Testis (tissue), 3 donors: ENCODE measurements around the gene OXSR1. TPM values are rescaled to one million over a fixed set of nuclear protein-coding genes. Genes with fewer than 3 reads are reported as not detected.

Experiments
- DNase-seq: peaks from one replicate; pipeline ENCODE4 v3.0.0-alpha.2; 2019
- H3K27ac ChIP-seq, 2 donors: fragments of 200-600 bp; sonication (generic); one replicate each; pipeline ENCODE4 v1.5.1; 2019
- H3K27me3 ChIP-seq: fragments of 200-600 bp; sonication (generic); one replicate; pipeline ENCODE4 v1.5.1; 2019
- H3K36me3 ChIP-seq: fragments of 200-600 bp; sonication (generic); one replicate; pipeline ENCODE4 v1.5.1; 2017; ENCODE audit warnings: low read depth; ENCODE audit errors: missing control alignments
- H3K4me1 ChIP-seq: fragments of 200-600 bp; sonication (generic); one replicate; pipeline ENCODE4 v1.5.1; 2019
- H3K4me3 ChIP-seq, 2 donors: fragments of 200-600 bp; sonication (generic); one replicate each; pipeline ENCODE4 v1.5.1; 2017 to 2019
- H3K9me3 ChIP-seq: fragments of 200-600 bp; sonication (generic); one replicate; pipeline ENCODE4 v1.5.1; 2017
- POLR2A ChIP-seq: fragments of 450-650 bp; IDR thresholded peaks from one replicate; pipeline ENCODE4 v1.6.1; 2017; ENCODE audit warnings: antibody characterized with exemption, mild to moderate bottlenecking, moderate library complexity
- WGBS, 2 donors: methylation state at CpG; one replicate each; pipeline ENCODE4 v1.1.5; 2018; 5-methylcytosine and 5-hydroxymethylcytosine counted together
- intact Hi-C: fragments of 100-400 bp; cut with DNase I; formaldehyde crosslinking; loops from one replicate; pipeline ENCODE4 v1.15.1; 2023; ENCODE audit warnings: low total_unique reads
- polyA plus RNA-seq: library from polyadenylated mRNA; stranded (reverse); fragments of 350-450 nt; fragmentation: Illumina TruSeq; extraction: RNeasy Lipid Tissue Mini Kit (QIAGEN cat#74804); gene quantifications from one replicate; pipeline ENCODE4 v1.2.3, GENCODE V29; 2014; ENCODE audit warnings: low read depth, low replicate concordance; ENCODE audit not compliant: insufficient read depth
- total RNA-seq, 2 donors: library from RNA; depleted of rRNA; stranded (reverse); fragments of >200 nt; gene quantifications; one replicate each; pipeline ENCODE4 v1.2.3, GENCODE V29; 2016
- TF ChIP-seq, protein P1 (sequence below), 3 experiments: fragments of 450-650 bp in 2 of 3; fragments of 200-600 bp in 1 of 3; sonication (generic) in 1 of 3; IDR thresholded peaks; one replicate each; pipeline ENCODE4 v1.5.1; 2016 to 2019; ENCODE audit warnings: antibody characterized with exemption in 3 of 3, mild to moderate bottlenecking in 2 of 3, moderate library complexity in 1 of 3

Gene OXSR1
- total and polyA plus RNA-seq, 3 donors from 2014 or later: 26.0 to 48.7 (median 39.7) TPM

DNA sequence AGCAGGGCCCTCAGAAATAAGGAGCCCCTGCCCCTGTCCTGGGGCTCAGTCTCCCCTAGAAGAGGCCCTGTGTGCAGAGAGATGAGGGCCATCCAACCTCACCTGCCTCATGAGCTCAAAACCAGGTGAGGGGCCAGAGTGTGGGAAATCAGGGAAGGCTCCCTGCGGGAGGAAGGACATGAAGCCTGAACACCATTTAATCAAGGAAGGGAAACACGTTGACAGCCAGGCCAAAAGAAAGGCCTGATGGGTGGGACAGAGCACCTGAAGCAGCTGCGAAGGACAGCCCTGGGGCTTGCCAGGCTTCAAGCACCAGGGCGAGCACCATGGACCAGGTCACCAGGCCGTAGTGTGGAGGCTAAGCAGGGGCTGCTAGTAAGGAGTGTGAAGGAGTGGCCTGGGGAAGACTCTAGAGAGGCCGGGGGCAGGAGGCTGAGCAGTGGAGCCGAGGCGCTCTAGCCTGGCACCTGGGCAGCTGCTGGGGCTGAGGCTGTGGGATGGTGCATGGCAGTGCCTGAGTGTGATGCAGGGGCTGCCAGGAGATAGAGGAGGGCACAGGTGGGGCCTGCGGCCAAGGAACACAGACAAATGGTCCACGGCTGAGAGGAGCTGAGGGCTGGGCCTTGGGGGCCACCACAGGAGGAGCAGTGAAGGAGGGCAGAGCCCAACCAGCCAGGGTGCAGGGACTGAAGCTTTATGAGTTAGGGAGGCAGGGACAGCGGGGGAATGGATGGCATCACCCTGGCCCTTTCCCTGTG is 44.5 kb upstream of the OXSR1 start:
- H3K4me3 ChIP-seq: no peak overlapping the region
- H3K27me3 ChIP-seq: no peaks in the 10 kb centered on the region
- no peaks in the 10 kb centered on the region for H3K9me3 ChIP-seq
- intact Hi-C loops: no loop called here
- TF ChIP-seq POLR2A: no peak
- TF ChIP-seq, protein P1, sequence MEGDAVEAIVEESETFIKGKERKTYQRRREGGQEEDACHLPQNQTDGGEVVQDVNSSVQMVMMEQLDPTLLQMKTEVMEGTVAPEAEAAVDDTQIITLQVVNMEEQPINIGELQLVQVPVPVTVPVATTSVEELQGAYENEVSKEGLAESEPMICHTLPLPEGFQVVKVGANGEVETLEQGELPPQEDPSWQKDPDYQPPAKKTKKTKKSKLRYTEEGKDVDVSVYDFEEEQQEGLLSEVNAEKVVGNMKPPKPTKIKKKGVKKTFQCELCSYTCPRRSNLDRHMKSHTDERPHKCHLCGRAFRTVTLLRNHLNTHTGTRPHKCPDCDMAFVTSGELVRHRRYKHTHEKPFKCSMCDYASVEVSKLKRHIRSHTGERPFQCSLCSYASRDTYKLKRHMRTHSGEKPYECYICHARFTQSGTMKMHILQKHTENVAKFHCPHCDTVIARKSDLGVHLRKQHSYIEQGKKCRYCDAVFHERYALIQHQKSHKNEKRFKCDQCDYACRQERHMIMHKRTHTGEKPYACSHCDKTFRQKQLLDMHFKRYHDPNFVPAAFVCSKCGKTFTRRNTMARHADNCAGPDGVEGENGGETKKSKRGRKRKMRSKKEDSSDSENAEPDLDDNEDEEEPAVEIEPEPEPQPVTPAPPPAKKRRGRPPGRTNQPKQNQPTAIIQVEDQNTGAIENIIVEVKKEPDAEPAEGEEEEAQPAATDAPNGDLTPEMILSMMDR (IDR thresholded peaks at IDR 0.05): no peak
- no peak for DNase-seq
- no peaks in the 10 kb centered on the region for H3K36me3 ChIP-seq
- WGBS, 2 donors: 86 to 88% methylated on average over 10 to 11 of the region's 11 CpGs
- H3K4me1 ChIP-seq: no peaks in the 10 kb centered on the region
- no peak overlapping the region for H3K27ac ChIP-seq

DNA sequence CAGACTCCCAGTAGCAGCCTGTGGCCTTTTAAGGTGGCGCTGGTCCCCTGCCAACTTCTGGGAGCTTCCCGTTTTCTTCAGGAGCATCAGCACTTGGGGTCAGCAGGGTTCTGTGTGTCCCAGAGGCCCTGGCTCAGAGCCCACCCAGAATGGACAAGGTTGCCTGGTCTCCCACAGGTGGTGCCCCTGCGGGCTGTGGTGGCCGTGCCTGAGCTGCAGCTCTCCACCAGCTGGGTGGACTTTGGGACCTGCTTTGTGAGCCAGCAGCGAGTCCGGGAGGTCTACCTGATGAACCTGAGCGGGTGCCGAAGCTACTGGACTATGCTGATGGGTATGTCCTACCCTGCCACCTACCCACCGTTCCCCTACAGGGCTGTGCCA is 43.9 kb upstream of the OXSR1 start:
- intact Hi-C loops: no loop called here
- TF ChIP-seq, protein P1 (IDR thresholded peaks at IDR 0.05): no peak
- TF ChIP-seq POLR2A: no peak
- WGBS, 2 donors: 84% methylated on average over 9 of the region's 9 CpGs; no CpG with 5 or more reads in 1 of the 2 donors

DNA sequence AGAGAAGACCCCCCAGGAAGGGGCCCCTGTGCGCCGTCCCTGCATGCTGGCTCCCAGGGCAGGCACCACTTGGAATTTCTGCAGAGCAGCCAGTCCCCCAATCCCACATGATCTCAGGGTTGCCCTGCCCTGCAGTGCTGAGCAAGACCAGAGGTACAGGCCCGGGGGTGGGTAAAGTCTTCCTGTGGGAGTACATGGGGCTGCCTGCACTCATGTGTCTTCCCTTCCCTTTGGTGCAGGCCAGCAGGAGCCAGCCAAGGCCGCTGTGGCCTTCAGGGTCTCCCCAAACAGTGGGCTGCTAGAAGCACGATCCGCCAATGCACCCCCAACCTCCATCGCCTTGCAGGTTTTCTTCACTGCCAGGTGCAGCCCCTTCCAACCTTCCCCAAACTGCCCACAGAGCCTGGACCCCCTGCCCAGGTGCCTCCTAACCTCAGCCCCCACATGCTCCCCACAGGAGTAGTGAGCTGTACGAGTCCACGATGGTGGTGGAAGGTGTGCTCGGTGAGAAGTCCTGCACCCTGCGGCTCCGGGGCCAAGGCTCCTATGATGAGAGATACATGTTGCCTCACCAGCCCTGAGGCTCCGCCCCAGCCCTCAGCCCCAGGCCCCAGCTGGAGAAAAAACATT is 43.4 kb upstream of the OXSR1 start:
- H3K36me3 ChIP-seq: no peaks in the 10 kb centered on the region

More for the DNA sequence above, 43.9 kb upstream of the OXSR1 start:
- Histone ChIP-seq H3K27me3 (no peaks in the 10 kb centered on the region), H3K27ac (no peak overlapping the region), H3K4me1 (no peaks in the 10 kb centered on the region), H3K9me3 (no peaks in the 10 kb centered on the region), H3K4me3 (no peak overlapping the region), H3K36me3 (no peaks in the 10 kb centered on the region)
- DNase-seq: no peak

DNA sequence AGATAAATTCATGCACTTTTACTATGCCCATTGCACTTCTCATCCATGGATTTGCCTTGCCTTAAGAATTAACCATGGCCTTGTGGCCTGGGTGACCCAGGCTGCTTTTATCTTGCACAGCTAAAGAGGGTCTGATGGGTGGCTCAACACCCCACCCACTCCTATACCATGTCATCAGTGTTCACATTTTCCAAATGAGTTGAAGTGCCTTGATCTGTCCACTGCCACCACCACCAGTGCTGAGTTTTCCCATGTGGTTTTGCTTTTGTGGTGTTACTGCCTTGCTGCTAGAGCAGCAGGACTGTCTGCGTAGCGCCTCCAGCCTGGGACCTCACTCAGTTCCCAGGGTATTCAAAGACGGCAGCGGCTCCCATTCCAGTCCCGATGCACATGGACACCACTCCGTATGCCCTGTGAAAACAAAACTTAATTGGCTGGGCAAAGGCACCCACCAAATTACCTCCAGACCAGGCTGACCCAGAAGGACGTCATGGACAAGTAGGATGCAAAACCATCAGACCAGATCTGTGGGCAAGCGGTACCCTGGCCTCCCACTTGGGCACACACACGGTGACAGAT is 42.5 kb upstream of the OXSR1 start:
- Histone ChIP-seq H3K4me1 (no peaks in the 10 kb centered on the region), H3K4me3 (no peak overlapping the region), H3K27me3 (no peaks in the 10 kb centered on the region), H3K9me3 (no peaks in the 10 kb centered on the region), H3K27ac (no peak overlapping the region), H3K36me3 (no peaks in the 10 kb centered on the region)
- intact Hi-C loops: no loop called here
- DNase-seq: no peak
- 86 to 92% methylated on average over 8 to 9 of the region's 9 CpGs for WGBS, 2 donors
- no peak for TF ChIP-seq POLR2A
- TF ChIP-seq, protein P1 (IDR thresholded peaks at IDR 0.05): no peak

More for the DNA sequence above, 43.4 kb upstream of the OXSR1 start:
- no peak for DNase-seq
- 87 to 88% methylated on average over 9 to 13 of the region's 13 CpGs for WGBS, 2 donors
- H3K27ac ChIP-seq: no peak overlapping the region
- TF ChIP-seq POLR2A: no peak
- TF ChIP-seq, protein P1 (IDR thresholded peaks at IDR 0.05): no peak
- H3K27me3 ChIP-seq: no peaks in the 10 kb centered on the region
- H3K9me3 ChIP-seq: no peaks in the 10 kb centered on the region
- H3K4me3 ChIP-seq: no peak overlapping the region
- intact Hi-C loops: no loop called here
- no peaks in the 10 kb centered on the region for H3K4me1 ChIP-seq
